Neural progenitor cell (in vitro differentiated cells): ENCODE measurements around the gene SLC4A1. TPM values are rescaled to one million over a fixed set of nuclear protein-coding genes. Genes with fewer than 3 reads are reported as not detected.
"Not testable (repeated sequence)": the region's sequence is repeated elsewhere in the genome, so short reads cannot be mapped to it uniquely, and the experiment has no call there.

Experiments used
- DNase-seq: peaks from one replicate; pipeline ENCODE4 v3.0.0-alpha.2; 2016; ENCODE audit warnings: low spot score
- H2AFZ ChIP-seq: fragments of 200-600 bp; sonication (generic); replicated peaks from 2 replicates; pipeline ENCODE4 v1.6.1; 2016; ENCODE audit warnings: antibody characterized with exemption
- H3F3A ChIP-seq: fragments of 200-600 bp; sonication (generic); 2 replicates; pipeline ENCODE4 v1.6.1; 2016; ENCODE audit warnings: antibody characterized with exemption, low read depth
- H3K27ac ChIP-seq: fragments of 200-600 bp; sonication (generic); 2 replicates; pipeline ENCODE4 v1.5.1; 2016; ENCODE audit warnings: mild to moderate bottlenecking
- H3K27me3 ChIP-seq: fragments of 200-600 bp; sonication (generic); 2 replicates; pipeline ENCODE4 v1.6.1; 2016; ENCODE audit warnings: mild to moderate bottlenecking, moderate library complexity
- H3K36me3 ChIP-seq: fragments of 200-600 bp; sonication (generic); 2 replicates; pipeline ENCODE4 v1.5.1; 2016
- H3K4me1 ChIP-seq: fragments of 200-600 bp; sonication (generic); 2 replicates; pipeline ENCODE4 v1.6.1; 2016; ENCODE audit warnings: mixed run types
- H3K4me2 ChIP-seq: fragments of 200-600 bp; sonication (generic); 2 replicates; pipeline ENCODE4 v1.6.1; 2016
- H3K4me3 ChIP-seq: fragments of 200-600 bp; sonication (generic); 2 replicates; pipeline ENCODE4 v1.5.1; 2016
- H3K79me2 ChIP-seq: fragments of 200-600 bp; sonication (generic); 2 replicates; pipeline ENCODE4 v1.6.1; 2016; ENCODE audit warnings: low read depth
- H3K9ac ChIP-seq: fragments of 200-600 bp; sonication (generic); 2 replicates; pipeline ENCODE4 v1.6.1; 2016
- H3K9me3 ChIP-seq: fragments of 200-600 bp; sonication (generic); 2 replicates; pipeline ENCODE4 v1.5.1; 2016; ENCODE audit warnings: low read depth
- H4K20me1 ChIP-seq: fragments of 200-600 bp; sonication (generic); 2 replicates; pipeline ENCODE4 v1.6.1; 2016; ENCODE audit warnings: low read depth
- H3K27ac Mint-ChIP-seq: 3 replicates; pipeline ENCODE4 v1.8.0; 2021; ENCODE audit warnings: mixed read lengths
- H3K27me3 Mint-ChIP-seq: 2 replicates; pipeline ENCODE4 v1.8.0; 2022; ENCODE audit warnings: low read depth, mild to moderate bottlenecking, inconsistent platforms, moderate library complexity, mixed read lengths; ENCODE audit not compliant: insufficient read depth
- H3K36me3 Mint-ChIP-seq: 3 replicates; pipeline ENCODE4 v1.8.0; 2021; ENCODE audit warnings: mixed read lengths
- H3K4me1 Mint-ChIP-seq: 3 replicates; pipeline ENCODE4 v1.8.0; 2021; ENCODE audit warnings: mixed read lengths
- H3K4me3 Mint-ChIP-seq: 3 replicates; pipeline ENCODE4 v1.8.0; 2021; ENCODE audit warnings: mild to moderate bottlenecking, moderate library complexity, mixed read lengths
- H3K9me3 Mint-ChIP-seq: 3 replicates; pipeline ENCODE4 v1.8.0; 2020; ENCODE audit warnings: mixed read lengths
- CTCF ChIP-seq: fragments of 200-600 bp; sonication (generic); IDR thresholded peaks from 2 replicates; pipeline ENCODE4 v1.5.1; 2017; ENCODE audit warnings: antibody characterized with exemption, mild to moderate bottlenecking
- EZH2 ChIP-seq: fragments of 200-600 bp; sonication (generic); IDR thresholded peaks from 2 replicates; pipeline ENCODE4 v1.6.1; 2017; ENCODE audit warnings: antibody characterized with exemption, mild to moderate bottlenecking, moderate library complexity
- EZH2phosphoT487 ChIP-seq: fragments of 200-600 bp; sonication (generic); IDR thresholded peaks from 2 replicates; pipeline ENCODE4 v1.6.1; 2017; ENCODE audit warnings: antibody characterized with exemption
- total RNA-seq: library from RNA; depleted of rRNA; stranded (reverse); fragments of >200 nt; gene quantifications from 2 replicates; pipeline ENCODE4 v1.2.3, GENCODE V29; 2015; ENCODE audit warnings: low replicate concordance

Gene SLC4A1
- total RNA-seq, 1 donor from 2014 or later: not detected

- Histone ChIP-seq H3K27ac (no peak overlapping the region), H3F3A (peaks cover 6% of the 10 kb centered on the region), H3K4me1 (peaks cover 8% of the 10 kb centered on the region), H3K36me3 (no peaks in the 10 kb centered on the region), H2AFZ (no peak overlapping the region), H3K79me2 (no peaks in the 10 kb centered on the region), H4K20me1 (no peaks in the 10 kb centered on the region), H3K4me3 (no peak overlapping the region), H3K9me3 (no peaks in the 10 kb centered on the region), H3K4me2 (no peak overlapping the region), H3K27me3 (no peaks in the 10 kb centered on the region), H3K9ac (no peak overlapping the region)
- DNase-seq: no peak
- peaks cover 5% of the 10 kb centered on the region for H3K27me3 Mint-ChIP-seq
- peaks cover 3% of the 10 kb centered on the region for H3K36me3 Mint-ChIP-seq
- H3K9me3 Mint-ChIP-seq: peaks cover 4% of the 10 kb centered on the region
- no peak overlapping the region for H3K4me3 Mint-ChIP-seq
- no peak overlapping the region for H3K27ac Mint-ChIP-seq
- TF ChIP-seq CTCF (no peak), EZH2 (no peak), EZH2phosphoT487 (no peak)
- H3K4me1 Mint-ChIP-seq: peaks cover 6% of the 10 kb centered on the region
Measured at GRCh38 chr17:44241106-44241624, 26.8 kb downstream of the SLC4A1 start.

GRCh38 chr17:44237886-44238285, 30.0 kb downstream of the SLC4A1 start:
- H3K9ac ChIP-seq, H3K4me3 Mint-ChIP-seq, H3K79me2 ChIP-seq, DNase-seq, H3K9me3 Mint-ChIP-seq, H4K20me1 ChIP-seq, H3K27me3 ChIP-seq, H3K4me2 ChIP-seq, H2AFZ ChIP-seq, H3K4me1 Mint-ChIP-seq, H3K36me3 Mint-ChIP-seq, H3F3A ChIP-seq, H3K27ac ChIP-seq, H3K27ac Mint-ChIP-seq, H3K4me3 ChIP-seq, H3K4me1 ChIP-seq, H3K36me3 ChIP-seq, H3K9me3 ChIP-seq: not testable (repeated sequence)
- peaks cover 13% of the 10 kb centered on the region for H3K27me3 Mint-ChIP-seq

GRCh38 chr17:44236444-44236991, 31.4 kb downstream of the SLC4A1 start:
- H3K27ac Mint-ChIP-seq: no peak overlapping the region
- Histone ChIP-seq H3K4me3 (no peak overlapping the region), H3K79me2 (no peaks in the 10 kb centered on the region)

More at GRCh38 chr17:44236444-44236991, 31.4 kb downstream of the SLC4A1 start:
- no peak for DNase-seq
- no peak overlapping the region for H3K4me2 ChIP-seq
- H3K4me1 ChIP-seq: no peaks in the 10 kb centered on the region
- H3K27ac ChIP-seq: no peak overlapping the region
- no peak for TF ChIP-seq EZH2phosphoT487
- no peak for TF ChIP-seq EZH2
- TF ChIP-seq CTCF: no peak
- no peaks in the 10 kb centered on the region for H3F3A ChIP-seq
- Mint-ChIP-seq H3K36me3 (peaks cover 3% of the 10 kb centered on the region), H3K4me3 (peak overlapping the region; percentile 15), H3K27me3 (peaks cover 10% of the 10 kb centered on the region), H3K4me1 (no peaks in the 10 kb centered on the region), H3K9me3 (peaks cover 4% of the 10 kb centered on the region)
- H3K27me3 ChIP-seq: no peaks in the 10 kb centered on the region
- no peaks in the 10 kb centered on the region for H4K20me1 ChIP-seq
- H3K9ac ChIP-seq: no peak overlapping the region
- H3K36me3 ChIP-seq: no peaks in the 10 kb centered on the region
- no peaks in the 10 kb centered on the region for H3K9me3 ChIP-seq
- H2AFZ ChIP-seq: no peak overlapping the region
